Astrocyte of the spinal cord (primary cell): Measurements from ENCODE around the gene NEIL1.

Experiments used
- DNase-seq: peaks from one replicate; pipeline ENCODE4 v3.0.0; 2011; ENCODE audit warnings: low read depth, low spot score
- H3K4me3 ChIP-seq: 2 replicates; pipeline ENCODE4 v1.5.1; 2011; ENCODE audit warnings: low read depth, mild to moderate bottlenecking, low read length, moderate library complexity
- in situ Hi-C: cut with HindIII; loops from 2 replicates; pipeline ENCODE4 v1.10.0; 2017; ENCODE audit warnings: low sequenced_read_pairs
- TF ChIP-seq, protein P1 (sequence below): IDR thresholded peaks from 2 replicates; pipeline ENCODE4 v1.5.1; 2012; ENCODE audit warnings: low read depth, mild to moderate bottlenecking, low read length, inconsistent platforms

The NEIL1 gene

DNA sequence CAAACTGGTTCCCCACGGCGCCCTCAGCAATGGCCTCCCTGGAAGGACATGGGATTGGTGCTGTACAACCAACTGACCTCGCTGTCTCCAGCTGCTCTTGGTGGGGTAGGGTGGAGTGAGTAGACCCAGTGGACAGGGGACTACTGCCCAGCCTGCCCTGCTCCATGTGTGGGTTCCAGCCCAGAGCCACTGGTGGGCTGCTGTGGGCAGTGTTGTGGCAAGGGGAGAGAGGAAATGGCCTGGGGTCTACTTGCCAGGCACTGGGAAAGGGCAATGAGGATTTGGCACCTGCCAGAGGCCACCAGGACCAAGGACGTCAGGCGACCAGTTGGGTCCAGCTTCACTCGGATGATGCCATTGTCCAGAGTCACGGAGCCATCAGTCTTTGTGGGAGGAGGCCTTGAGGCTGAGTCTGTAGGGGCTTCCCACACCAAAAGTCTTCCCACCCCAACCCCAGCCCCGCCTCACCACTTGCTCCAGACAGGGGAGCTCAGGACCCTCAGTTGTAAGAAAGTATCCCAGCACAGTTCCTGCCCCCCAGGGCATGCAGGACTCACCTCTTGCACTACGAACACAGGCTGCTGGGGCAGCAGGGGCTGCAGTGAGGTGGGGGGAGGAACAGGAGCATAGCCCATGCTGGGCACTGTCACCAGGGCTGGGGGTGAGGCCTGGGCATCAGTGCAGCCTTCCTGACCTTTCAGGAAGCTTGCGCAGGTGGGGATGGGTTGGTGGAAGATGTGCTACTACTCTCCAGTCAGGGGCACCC lies 12.1 kb downstream of the NEIL1 start:
- TF ChIP-seq, protein P1, sequence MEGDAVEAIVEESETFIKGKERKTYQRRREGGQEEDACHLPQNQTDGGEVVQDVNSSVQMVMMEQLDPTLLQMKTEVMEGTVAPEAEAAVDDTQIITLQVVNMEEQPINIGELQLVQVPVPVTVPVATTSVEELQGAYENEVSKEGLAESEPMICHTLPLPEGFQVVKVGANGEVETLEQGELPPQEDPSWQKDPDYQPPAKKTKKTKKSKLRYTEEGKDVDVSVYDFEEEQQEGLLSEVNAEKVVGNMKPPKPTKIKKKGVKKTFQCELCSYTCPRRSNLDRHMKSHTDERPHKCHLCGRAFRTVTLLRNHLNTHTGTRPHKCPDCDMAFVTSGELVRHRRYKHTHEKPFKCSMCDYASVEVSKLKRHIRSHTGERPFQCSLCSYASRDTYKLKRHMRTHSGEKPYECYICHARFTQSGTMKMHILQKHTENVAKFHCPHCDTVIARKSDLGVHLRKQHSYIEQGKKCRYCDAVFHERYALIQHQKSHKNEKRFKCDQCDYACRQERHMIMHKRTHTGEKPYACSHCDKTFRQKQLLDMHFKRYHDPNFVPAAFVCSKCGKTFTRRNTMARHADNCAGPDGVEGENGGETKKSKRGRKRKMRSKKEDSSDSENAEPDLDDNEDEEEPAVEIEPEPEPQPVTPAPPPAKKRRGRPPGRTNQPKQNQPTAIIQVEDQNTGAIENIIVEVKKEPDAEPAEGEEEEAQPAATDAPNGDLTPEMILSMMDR: no peak
- DNase-seq: no peak
- H3K4me3 ChIP-seq: no peak overlapping the region
- in situ Hi-C loops: no loop called here

DNA sequence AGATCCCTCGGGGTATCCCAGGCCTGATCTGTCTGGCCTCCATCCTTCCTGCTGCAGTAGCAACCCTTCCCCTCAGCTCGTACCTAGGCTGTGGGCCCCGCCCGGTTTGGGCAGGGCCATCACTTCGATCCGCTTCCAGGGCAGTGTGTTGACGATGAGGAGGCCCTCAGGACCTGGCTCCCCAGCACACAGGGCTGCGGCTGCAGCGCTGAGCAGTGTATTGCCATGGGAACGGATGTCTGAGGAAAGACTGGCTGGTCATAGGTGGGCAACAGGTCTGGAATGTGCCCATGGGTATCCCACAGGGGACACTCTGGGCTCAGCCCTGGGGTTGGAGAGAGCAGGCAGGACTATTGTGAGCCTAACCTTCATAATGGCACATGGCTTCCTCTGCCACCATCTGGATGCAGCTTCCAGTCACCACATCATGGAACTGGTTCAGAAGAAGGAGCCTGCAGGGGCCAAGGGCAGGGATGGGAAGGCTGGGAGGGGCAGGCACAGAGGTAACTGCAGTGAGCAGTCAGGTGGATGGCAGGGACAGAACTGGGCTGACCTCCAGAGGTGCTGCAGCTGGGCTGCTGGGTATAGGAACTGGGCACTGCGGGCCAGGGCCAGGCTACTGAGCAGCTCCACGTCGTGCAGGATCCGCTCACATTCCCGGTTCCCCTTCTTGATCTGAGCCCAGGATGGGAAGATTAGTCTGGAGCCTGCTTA lies 12.9 kb downstream of the NEIL1 start:
- DNase-seq: no peak
- TF ChIP-seq, protein P1: no peak
- in situ Hi-C loops: no loop called here
- no peak overlapping the region for H3K4me3 ChIP-seq

DNA sequence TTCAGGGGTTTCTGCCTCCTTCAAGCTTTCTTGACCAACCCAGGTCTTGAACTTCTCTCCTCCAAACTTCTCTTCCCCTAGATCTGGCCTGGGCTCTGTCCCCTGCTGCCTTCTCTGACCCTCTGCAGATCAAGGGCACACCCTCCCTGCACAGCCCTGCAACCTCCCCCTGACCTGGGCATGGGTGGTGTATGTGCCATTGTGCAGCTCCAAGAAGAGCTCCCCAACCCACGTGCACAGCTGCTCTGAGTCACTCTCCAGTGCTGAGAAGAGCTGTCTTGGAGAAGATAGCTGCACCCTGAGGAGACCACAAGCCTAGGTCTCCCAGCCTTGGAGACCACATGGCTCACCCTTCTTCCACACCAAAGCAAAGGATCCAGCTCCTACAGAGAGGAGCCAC lies 13.6 kb downstream of the NEIL1 start:
- no peak overlapping the region for H3K4me3 ChIP-seq
- in situ Hi-C loops: no loop called here
- DNase-seq: no peak
- TF ChIP-seq, protein P1: no peak

DNA sequence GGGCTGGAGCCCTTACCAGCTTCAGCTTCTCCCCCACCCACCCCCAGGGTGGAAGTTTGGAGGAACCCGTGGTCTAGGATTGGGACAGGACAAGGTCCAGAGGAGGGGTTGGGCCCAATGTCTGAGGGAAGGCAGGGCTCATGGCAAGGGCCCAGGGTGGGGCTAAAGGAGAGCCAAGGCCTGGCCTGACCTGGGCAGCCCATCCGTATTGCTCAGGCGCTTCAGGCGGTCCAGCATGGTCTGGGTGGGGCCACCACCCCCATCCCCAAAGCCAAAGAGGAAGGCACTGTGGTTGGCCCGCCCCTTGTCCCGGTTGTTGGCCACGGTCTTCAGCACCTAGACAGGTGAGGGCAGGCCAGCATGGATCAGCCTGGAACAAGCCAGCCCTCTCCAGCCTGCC lies 14.0 kb downstream of the NEIL1 start:
- H3K4me3 ChIP-seq: no peak overlapping the region
- in situ Hi-C loops: no loop called here
- DNase-seq: no peak
- TF ChIP-seq, protein P1: no peak

DNA sequence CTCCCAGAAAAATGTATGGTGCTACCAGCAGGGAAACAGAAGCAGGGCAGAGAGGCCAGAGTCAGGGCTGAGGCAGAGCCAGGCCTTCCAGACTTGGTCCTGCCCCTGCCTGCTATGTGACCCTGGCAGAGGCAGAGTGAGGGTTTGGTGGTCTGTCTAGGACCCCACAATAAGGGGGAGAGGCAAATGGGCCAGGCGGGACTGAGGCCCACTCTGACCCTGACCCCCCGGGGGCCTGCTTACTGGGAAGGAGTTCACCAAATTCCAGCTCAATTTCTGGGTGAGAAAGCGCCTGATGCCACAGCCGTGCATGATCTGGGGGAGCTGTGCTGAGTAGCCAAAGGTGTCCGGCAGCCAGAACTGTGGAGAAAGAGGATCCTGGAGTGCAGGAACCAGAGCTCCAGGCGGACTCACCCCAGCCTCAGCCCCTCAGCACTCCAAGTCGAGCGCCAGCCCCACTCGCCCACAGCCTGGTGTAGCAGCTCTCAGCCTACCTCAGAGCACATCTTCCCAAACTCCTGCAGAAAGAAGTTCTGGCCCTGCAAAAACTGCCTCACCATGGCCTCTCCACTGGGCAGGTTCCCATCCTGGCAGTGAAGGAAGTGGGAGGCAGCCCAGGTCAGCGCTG lies 14.6 kb downstream of the NEIL1 start:
- no peak overlapping the region for H3K4me3 ChIP-seq
- in situ Hi-C loops: no loop called here
- no peak for DNase-seq
- TF ChIP-seq, protein P1: no peak

DNA sequence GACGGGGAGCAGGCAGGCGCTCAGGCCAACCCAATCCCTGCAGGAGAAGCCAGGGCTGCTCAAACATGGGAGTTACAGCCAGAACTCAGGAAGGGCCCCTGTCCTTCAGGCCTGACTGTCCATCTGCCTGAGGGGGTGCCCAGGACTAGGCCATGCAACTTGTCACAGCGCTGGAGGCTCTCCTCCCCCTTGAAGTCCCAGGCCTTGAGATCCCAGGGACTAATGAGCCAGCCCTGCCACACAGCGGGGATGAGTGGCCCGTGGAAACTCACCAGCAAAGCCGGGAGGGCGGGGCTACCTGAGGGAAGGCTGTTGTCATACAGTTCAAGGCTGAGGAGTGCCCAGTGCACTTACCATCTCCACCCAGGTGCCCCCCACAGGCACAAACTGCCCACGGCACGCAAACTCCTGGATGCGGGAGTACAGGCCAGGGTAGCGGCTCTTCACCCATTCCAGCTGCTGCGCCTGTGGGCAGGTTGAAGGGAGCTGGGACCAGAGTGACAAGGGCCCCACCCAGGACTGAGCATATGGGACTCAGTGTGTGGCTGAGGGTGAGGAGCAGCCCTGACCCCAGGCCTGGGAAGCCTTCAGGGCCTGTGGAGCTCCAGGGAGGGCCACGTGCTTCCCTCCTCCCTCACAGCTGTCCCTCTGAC lies 15.3 kb downstream of the NEIL1 start:
- no peak overlapping the region for H3K4me3 ChIP-seq
- TF ChIP-seq, protein P1: no peak
- no peak for DNase-seq
- in situ Hi-C loops: no loop called here
